Activated CD8-positive, alpha-beta memory T cell treated with anti-CD3 and anti-CD28 coated beads, Interleukin-2, amount 10 ng/mL, durations not matched to agents 7 days and 5 days (primary cell): Measurements from ENCODE around the gene PRR20G. TPM values are rescaled to one million over a fixed set of nuclear protein-coding genes. Genes with fewer than 3 reads are reported as not detected.

Experiments
- ATAC-seq: fragments of 150-1000 bp; cut with Tn5 transposase; one replicate; pipeline ENCODE4 v1.10.0; 2021; ENCODE audit warnings: moderate library complexity
- CTCF ChIA-PET: fragments of 350-600 bp; sonication (Branson Sonifier 250); formaldehyde crosslinking; loops from one replicate; lab custom pipeline; 2021; ENCODE audit warnings: antibody characterized with exemption; lab: Charles Lee
- DNase-seq: peaks from one replicate; pipeline ENCODE4 v3.0.0-alpha.2; 2020
- H3K27ac Mint-ChIP-seq: one replicate; pipeline ENCODE4 v1.8.0; 2021; ENCODE audit warnings: mild to moderate bottlenecking, mixed read lengths
- H3K27me3 Mint-ChIP-seq: one replicate; pipeline ENCODE4 v1.8.0; 2021; ENCODE audit warnings: mixed read lengths
- H3K36me3 Mint-ChIP-seq: one replicate; pipeline ENCODE4 v1.8.0; 2021; ENCODE audit warnings: mild to moderate bottlenecking, mixed read lengths
- H3K4me1 Mint-ChIP-seq: one replicate; pipeline ENCODE4 v1.8.0; 2021; ENCODE audit warnings: mixed read lengths
- H3K4me3 Mint-ChIP-seq: one replicate; pipeline ENCODE4 v1.8.0; 2021; ENCODE audit warnings: mild to moderate bottlenecking, moderate library complexity, mixed read lengths
- H3K9me3 Mint-ChIP-seq: one replicate; pipeline ENCODE4 v1.8.0; 2022; ENCODE audit warnings: low read depth, mixed read lengths
- total RNA-seq, 2 experiments: library from RNA; stranded (reverse); gene quantifications; one replicate each; pipeline ENCODE4 v1.2.3, GENCODE V29; 2021

The PRR20G gene
- total RNA-seq, 2 experiments from 2014 or later, result not detected

GRCh38 chr3:127255516-127255915 lies 32.3 kb downstream of the PRR20G start:
- DNase-seq, result peak; percentile 9
- ATAC-seq, result no peak
- Mint-ChIP-seq H3K27ac (no peak overlapping the region), H3K4me3 (no peak overlapping the region), H3K9me3 (no peaks in the 10 kb centered on the region), H3K27me3 (no peaks in the 10 kb centered on the region), H3K36me3 (no peaks in the 10 kb centered on the region), H3K4me1 (no peaks in the 10 kb centered on the region)
- CTCF ChIA-PET, result no interaction called here

- peak; percentile 16 for DNase-seq
- no peak overlapping the region for H3K4me3 Mint-ChIP-seq
- ATAC-seq, result no peak
- no peak overlapping the region for H3K27ac Mint-ChIP-seq
- H3K4me1 Mint-ChIP-seq, result no peaks in the 10 kb centered on the region
- H3K36me3 Mint-ChIP-seq, result no peaks in the 10 kb centered on the region
- no peaks in the 10 kb centered on the region for H3K9me3 Mint-ChIP-seq
- no peaks in the 10 kb centered on the region for H3K27me3 Mint-ChIP-seq
- CTCF ChIA-PET, result no interaction called here
Measured at GRCh38 chr3:127254730-127255129, 33.1 kb downstream of the PRR20G start.

GRCh38 chr3:127254033-127254644 lies 33.7 kb downstream of the PRR20G start:
- Mint-ChIP-seq H3K9me3 (no peaks in the 10 kb centered on the region), H3K27ac (no peak overlapping the region), H3K36me3 (no peaks in the 10 kb centered on the region), H3K27me3 (no peaks in the 10 kb centered on the region), H3K4me3 (no peak overlapping the region), H3K4me1 (no peaks in the 10 kb centered on the region)
- peak; percentile 21 for DNase-seq
- CTCF ChIA-PET, result no interaction called here
- no peak for ATAC-seq

- H3K9me3 Mint-ChIP-seq, result no peaks in the 10 kb centered on the region
Measured at GRCh38 chr3:127253491-127253890, 34.4 kb downstream of the PRR20G start.

GRCh38 chr3:127252446-127252845 lies 35.4 kb downstream of the PRR20G start:
- Mint-ChIP-seq H3K27me3 (no peaks in the 10 kb centered on the region), H3K36me3 (no peaks in the 10 kb centered on the region), H3K27ac (no peak overlapping the region), H3K4me3 (no peak overlapping the region), H3K4me1 (no peaks in the 10 kb centered on the region), H3K9me3 (peaks cover 3% of the 10 kb centered on the region)
- ATAC-seq (no peak), DNase-seq (peak; percentile 7)
- CTCF ChIA-PET, result no interaction called here

More at GRCh38 chr3:127253491-127253890, 34.4 kb downstream of the PRR20G start:
- peak; percentile 5 for DNase-seq
- ATAC-seq, result no peak
- no peak overlapping the region for H3K4me3 Mint-ChIP-seq
- no peak overlapping the region for H3K27ac Mint-ChIP-seq
- CTCF ChIA-PET, result no interaction called here
- H3K36me3 Mint-ChIP-seq, result no peaks in the 10 kb centered on the region
- H3K27me3 Mint-ChIP-seq, result no peaks in the 10 kb centered on the region
- H3K4me1 Mint-ChIP-seq, result no peaks in the 10 kb centered on the region

GRCh38 chr3:127250032-127250431 lies 37.8 kb downstream of the PRR20G start:
- ATAC-seq (no peak), DNase-seq (no peak)
- CTCF ChIA-PET, result no interaction called here
- Mint-ChIP-seq H3K9me3 (peaks cover 12% of the 10 kb centered on the region), H3K27me3 (no peaks in the 10 kb centered on the region), H3K4me3 (no peak overlapping the region), H3K4me1 (no peaks in the 10 kb centered on the region), H3K27ac (no peak overlapping the region), H3K36me3 (no peaks in the 10 kb centered on the region)

GRCh38 chr3:127247292-127247691 lies 40.6 kb downstream of the PRR20G start:
- DNase-seq (no peak), ATAC-seq (no peak)
- CTCF ChIA-PET, result no interaction called here
- Mint-ChIP-seq H3K27me3 (no peaks in the 10 kb centered on the region), H3K36me3 (no peaks in the 10 kb centered on the region), H3K4me1 (no peaks in the 10 kb centered on the region), H3K4me3 (no peak overlapping the region), H3K27ac (no peak overlapping the region), H3K9me3 (peaks cover 21% of the 10 kb centered on the region)

GRCh38 chr3:127238602-127239001 lies 49.2 kb downstream of the PRR20G start:
- H3K4me1 Mint-ChIP-seq, result no peaks in the 10 kb centered on the region

GRCh38 chr3:127237835-127238234 lies 50.0 kb downstream of the PRR20G start:
- no peaks in the 10 kb centered on the region for H3K9me3 Mint-ChIP-seq
- no peaks in the 10 kb centered on the region for H3K4me1 Mint-ChIP-seq
- ATAC-seq, result no peak
- no peak overlapping the region for H3K4me3 Mint-ChIP-seq
- CTCF ChIA-PET, result no interaction called here
- no peak for DNase-seq
- H3K36me3 Mint-ChIP-seq, result no peaks in the 10 kb centered on the region
- peaks cover 15% of the 10 kb centered on the region for H3K27me3 Mint-ChIP-seq
- no peak overlapping the region for H3K27ac Mint-ChIP-seq

More at GRCh38 chr3:127238602-127239001, 49.2 kb downstream of the PRR20G start:
- H3K36me3 Mint-ChIP-seq, result no peaks in the 10 kb centered on the region
- H3K27ac Mint-ChIP-seq, result no peak overlapping the region
- H3K4me3 Mint-ChIP-seq, result no peak overlapping the region
- DNase-seq (no peak), ATAC-seq (no peak)
- H3K9me3 Mint-ChIP-seq, result peaks cover 2% of the 10 kb centered on the region
- CTCF ChIA-PET, result no interaction called here
- peaks cover 12% of the 10 kb centered on the region for H3K27me3 Mint-ChIP-seq

GRCh38 chr3:127235706-127236105 lies 52.1 kb downstream of the PRR20G start:
- H3K4me1 Mint-ChIP-seq, result no peaks in the 10 kb centered on the region
- no peak for DNase-seq
- H3K36me3 Mint-ChIP-seq, result peaks cover 3% of the 10 kb centered on the region
- no peak overlapping the region for H3K27ac Mint-ChIP-seq
- H3K9me3 Mint-ChIP-seq, result peaks cover 6% of the 10 kb centered on the region
- no peak overlapping the region for H3K4me3 Mint-ChIP-seq
- no peak for ATAC-seq
- CTCF ChIA-PET, result no interaction called here
- H3K27me3 Mint-ChIP-seq, result peaks cover 18% of the 10 kb centered on the region

- no peak overlapping the region for H3K27ac Mint-ChIP-seq
- H3K36me3 Mint-ChIP-seq, result peaks cover 3% of the 10 kb centered on the region
- peaks cover 18% of the 10 kb centered on the region for H3K27me3 Mint-ChIP-seq
- CTCF ChIA-PET, result no interaction called here
- no peaks in the 10 kb centered on the region for H3K4me1 Mint-ChIP-seq
- DNase-seq (no peak), ATAC-seq (no peak)
- peaks cover 7% of the 10 kb centered on the region for H3K9me3 Mint-ChIP-seq
- no peak overlapping the region for H3K4me3 Mint-ChIP-seq
Measured at GRCh38 chr3:127234778-127235177, 53.1 kb downstream of the PRR20G start.

Other genes starting within 250 kb of the PRR20G start
- gene PRR23E, start 94.9 kb downstream of the PRR20G start, total RNA-seq, result not detected